SU-DHL-6 (cell line): ENCODE results near the gene CFAP91.

Source experiments
- H2AFZ ChIP-seq: fragments of 200-600 bp; sonication (generic); 2 replicates; pipeline ENCODE4 v1.6.1; 2014; ENCODE audit warnings: low read depth, mild to moderate bottlenecking, moderate library complexity, mixed read lengths, antibody characterized with exemption, low read length; ENCODE audit not compliant: severe bottlenecking
- H3F3A ChIP-seq: fragments of 200-600 bp; shearing (Covaris generic); 2 replicates; pipeline ENCODE4 v1.6.0; 2016; ENCODE audit warnings: antibody characterized with exemption, mild to moderate bottlenecking; ENCODE audit not compliant: insufficient read depth
- H3K27ac ChIP-seq: fragments of 200-600 bp; sonication (generic); 2 replicates; pipeline ENCODE4 v1.5.1; 2016; ENCODE audit warnings: low read depth, mild to moderate bottlenecking, low read length, moderate library complexity, mixed read lengths
- H3K27me3 ChIP-seq: fragments of 200-600 bp; sonication (generic), shearing (Covaris generic); 2 replicates; pipeline ENCODE4 v1.6.0; 2014; ENCODE audit warnings: mild to moderate bottlenecking, low read length
- H3K36me3 ChIP-seq: fragments of 200-600 bp; sonication (generic); 2 replicates; pipeline ENCODE4 v1.6.1; 2014; ENCODE audit warnings: mild to moderate bottlenecking, low read length, mixed read lengths
- H3K4me2 ChIP-seq: fragments of 300-600, 200-600 bp; shearing (Covaris generic), sonication (generic); 2 replicates; pipeline ENCODE4 v1.6.0; 2014; ENCODE audit warnings: low read length, low read depth, mild to moderate bottlenecking; ENCODE audit not compliant: poor library complexity, severe bottlenecking
- H3K4me3 ChIP-seq: fragments of 200-600 bp; sonication (generic); 2 replicates; pipeline ENCODE4 v1.5.1; 2014; ENCODE audit warnings: antibody characterized with exemption, low read length, mild to moderate bottlenecking, mixed read lengths; ENCODE audit not compliant: insufficient read depth, poor library complexity, severe bottlenecking
- H3K79me2 ChIP-seq: fragments of 200-600 bp; sonication (generic); 2 replicates; pipeline ENCODE4 v1.6.1; 2014; ENCODE audit warnings: mild to moderate bottlenecking, low read length, moderate library complexity; ENCODE audit not compliant: insufficient read depth
- H3K9ac ChIP-seq: fragments of 200-600 bp; sonication (generic); 2 replicates; pipeline ENCODE4 v1.7.0; 2014; ENCODE audit warnings: mild to moderate bottlenecking, low read length
- H3K9me2 ChIP-seq: fragments of 200-600 bp; sonication (generic); replicated peaks from 2 replicates; pipeline ENCODE4 v1.6.1; 2014; ENCODE audit warnings: low read length; ENCODE audit not compliant: insufficient read depth
- H3K9me3 ChIP-seq: fragments of 200-600 bp; sonication (generic); 2 replicates; pipeline ENCODE4 v1.6.1; 2014; ENCODE audit warnings: low read length, mixed read lengths; ENCODE audit not compliant: insufficient read depth
- H4K20me1 ChIP-seq: fragments of 200-600 bp; sonication (generic); 2 replicates; pipeline ENCODE4 v1.6.1; 2014; ENCODE audit warnings: low read depth, mild to moderate bottlenecking, antibody characterized with exemption, low read length, moderate library complexity, mixed read lengths
- CTCF ChIP-seq: fragments of 200-600 bp; sonication (generic); IDR thresholded peaks from one replicate; pipeline ENCODE4 v1.5.1; 2017; ENCODE audit warnings: antibody characterized with exemption, mild to moderate bottlenecking, low read length, moderate library complexity; ENCODE audit not compliant: insufficient read depth, poor library complexity, severe bottlenecking
- EZH2phosphoT487 ChIP-seq: fragments of 200-600 bp; sonication (generic), shearing (Covaris generic); conservative IDR thresholded peaks from 2 replicates; pipeline ENCODE4 v1.6.1; 2018; ENCODE audit warnings: mild to moderate bottlenecking, antibody characterized with exemption, low read length, moderate library complexity, mixed read lengths

The CFAP91 gene

GRCh38 chr3:119658994-119659393 is 43.8 kb upstream of the CFAP91 start:
- Histone ChIP-seq H3K79me2 (no peaks in the 10 kb centered on the region), H3K9me2 (no peaks in the 10 kb centered on the region), H3K9me3 (no peaks in the 10 kb centered on the region), H3K27ac (no peak overlapping the region), H3F3A (no peaks in the 10 kb centered on the region), H3K4me2 (no peak overlapping the region), H3K27me3 (no peaks in the 10 kb centered on the region), H2AFZ (no peak overlapping the region), H3K9ac (no peak overlapping the region), H3K4me3 (no peak overlapping the region), H3K36me3 (no peaks in the 10 kb centered on the region), H4K20me1 (no peaks in the 10 kb centered on the region)
- TF ChIP-seq EZH2phosphoT487 (no peak), CTCF (no peak)

GRCh38 chr3:119659606-119660291 is 43.1 kb upstream of the CFAP91 start:
- TF ChIP-seq EZH2phosphoT487 (no peak), CTCF (no peak)
- H3K9me2 ChIP-seq = no peaks in the 10 kb centered on the region

GRCh38 chr3:119660474-119661440 is 42.1 kb upstream of the CFAP91 start, which contains the start of gene POPDC2:
TSS of gene POPDC2 (minus strand) at chr3:119660589. CDS start at chr3:119660423, 166 bp downstream.
- Histone ChIP-seq H3K4me3 (no peak within 1 kb of the TSS), H3F3A (no peaks in the 10 kb centered on the region), H3K9ac (no peak within 1 kb of the TSS), H3K4me2 (no peak within 1 kb of the TSS), H3K27me3 (no peaks in the 10 kb centered on the region), H3K27ac (no peak within 1 kb of the TSS), H3K9me2 (no peaks in the 10 kb centered on the region), H3K79me2 (no peaks in the 10 kb centered on the region), H3K36me3 (no peaks in the 10 kb centered on the region), H2AFZ (no peak within 1 kb of the TSS), H3K9me3 (no peaks in the 10 kb centered on the region), H4K20me1 (no peaks in the 10 kb centered on the region)
- TF ChIP-seq CTCF = no peak
- TF ChIP-seq EZH2phosphoT487 = no peak

More at GRCh38 chr3:119659606-119660291, 43.1 kb upstream of the CFAP91 start:
- no peak overlapping the region for H3K4me2 ChIP-seq
- H4K20me1 ChIP-seq = no peaks in the 10 kb centered on the region
- H3K4me3 ChIP-seq = no peak overlapping the region
- no peak overlapping the region for H3K9ac ChIP-seq
- H3K79me2 ChIP-seq = no peaks in the 10 kb centered on the region
- H3K27ac ChIP-seq = no peak overlapping the region
- H3K27me3 ChIP-seq = no peaks in the 10 kb centered on the region
- H3F3A ChIP-seq = no peaks in the 10 kb centered on the region
- H3K9me3 ChIP-seq = no peaks in the 10 kb centered on the region
- no peaks in the 10 kb centered on the region for H3K36me3 ChIP-seq
- no peak overlapping the region for H2AFZ ChIP-seq
